HepG2 (cell line): ENCODE results near the gene GPER1. TPM values are rescaled to one million over a fixed set of nuclear protein-coding genes. Genes with fewer than 3 reads are reported as not detected.
A peak's percentile ranks its signal among the peaks of the same experiment; 100 is the strongest.

ENCODE experiments used
- ARID2 ChIP-seq: sonication (generic); formaldehyde crosslinking; IDR thresholded peaks from 2 replicates; pipeline ENCODE4 v1.8.1; 2022; ENCODE audit warnings: mild to moderate bottlenecking, missing genetic modification reagents, borderline replicate concordance
- BCL6 ChIP-seq: IDR thresholded peaks from 2 replicates; pipeline ENCODE4 v1.6.1; 2016; ENCODE audit warnings: missing genetic modification reagents, missing compliant biosample characterization
- CERS6 ChIP-seq: sonication (generic); formaldehyde crosslinking; IDR thresholded peaks from 2 replicates; pipeline ENCODE4 v1.5.0; 2020; ENCODE audit warnings: missing genetic modification reagents
- DNMT1 ChIP-seq: sonication (generic); formaldehyde crosslinking; IDR thresholded peaks from 2 replicates; pipeline ENCODE4 v1.5.1; 2020; ENCODE audit warnings: mild to moderate bottlenecking, missing genetic modification reagents
- GATA4 ChIP-seq: sonication (generic); IDR thresholded peaks from 2 replicates; pipeline ENCODE4 v1.6.1; 2016; ENCODE audit warnings: antibody characterized with exemption, low read depth, borderline replicate concordance
- KLF15 ChIP-seq: sonication (generic); formaldehyde crosslinking; IDR thresholded peaks from 2 replicates; pipeline ENCODE4 v1.8.1; 2023; ENCODE audit warnings: borderline replicate concordance, mild to moderate bottlenecking, inconsistent platforms, missing genetic modification reagents, mixed read lengths
- MIXL1 ChIP-seq: IDR thresholded peaks from 2 replicates; pipeline ENCODE4 v1.6.1; 2016
- PAX8 ChIP-seq: sonication (generic); formaldehyde crosslinking; IDR thresholded peaks from 2 replicates; pipeline ENCODE4 v1.8.0; 2022; ENCODE audit warnings: mild to moderate bottlenecking, missing genetic modification reagents, borderline replicate concordance
- PHF8 ChIP-seq: sonication (generic); formaldehyde crosslinking; IDR thresholded peaks from 2 replicates; pipeline ENCODE4 v1.5.0; 2020; ENCODE audit warnings: missing genetic modification reagents
- RFX1 ChIP-seq: fragments of 450-650 bp; IDR thresholded peaks from 2 replicates; pipeline ENCODE4 v1.6.1; 2017
- SMC3 ChIP-seq: IDR thresholded peaks from 2 replicates; pipeline ENCODE4 v1.6.1; 2011; ENCODE audit warnings: low read length, improper control_type of control experiment
- SP2 ChIP-seq: sonication (generic); formaldehyde crosslinking; IDR thresholded peaks from 2 replicates; pipeline ENCODE4 v1.5.1; 2020; ENCODE audit warnings: mild to moderate bottlenecking, missing genetic modification reagents
- TBX2 ChIP-seq: sonication (generic); formaldehyde crosslinking; IDR thresholded peaks from 2 replicates; pipeline ENCODE4 v1.5.0; 2020; ENCODE audit warnings: missing genetic modification reagents, mild to moderate bottlenecking, borderline replicate concordance
- TCF12 ChIP-seq, 2 experiments: fragments of 450-650 bp in 1 of 2; sonication (generic) in 1 of 2; formaldehyde crosslinking in 1 of 2; IDR thresholded peaks; 2 replicates each; pipeline versions ENCODE4 v1.6.1 to v1.8.0; 2017 to 2022; ENCODE audit warnings: antibody characterized with exemption in 1 of 2, mild to moderate bottlenecking in 1 of 2, missing genetic modification reagents in 1 of 2, moderate library complexity in 1 of 2
- TCF7L2 ChIP-seq: IDR thresholded peaks from 2 replicates; pipeline ENCODE4 v1.6.1; 2011; ENCODE audit warnings: mild to moderate bottlenecking, low read depth, low read length, moderate library complexity
- UBTF ChIP-seq: sonication (generic); formaldehyde crosslinking; IDR thresholded peaks from 2 replicates; pipeline ENCODE4 v1.4.0; 2020; ENCODE audit warnings: mild to moderate bottlenecking, missing genetic modification reagents
- XBP1 ChIP-seq: sonication (generic); formaldehyde crosslinking; IDR thresholded peaks from 2 replicates; pipeline ENCODE4 v1.5.0; 2020; ENCODE audit warnings: missing genetic modification reagents
- ZNF143 ChIP-seq: sonication (generic); formaldehyde crosslinking; IDR thresholded peaks from 2 replicates; pipeline ENCODE4 v1.4.0; 2020; ENCODE audit warnings: missing genetic modification reagents
- ZNF224 ChIP-seq: sonication (generic); formaldehyde crosslinking; IDR thresholded peaks from 2 replicates; pipeline ENCODE4 v1.5.0; 2020; ENCODE audit warnings: mild to moderate bottlenecking, missing genetic modification reagents
- ZNF281 ChIP-seq: sonication (generic); formaldehyde crosslinking; IDR thresholded peaks from 2 replicates; pipeline ENCODE4 v1.4.0; 2020; ENCODE audit warnings: missing genetic modification reagents, borderline replicate concordance
- ZNF350 ChIP-seq: sonication (generic); formaldehyde crosslinking; IDR thresholded peaks from 2 replicates; pipeline ENCODE4 v1.4.0; 2020; ENCODE audit warnings: mild to moderate bottlenecking, low read depth, missing genetic modification reagents, borderline replicate concordance
- ZNF382 ChIP-seq: sonication (generic); formaldehyde crosslinking; IDR thresholded peaks from 2 replicates; pipeline ENCODE4 v1.5.0; 2020; ENCODE audit warnings: missing genetic modification reagents, mild to moderate bottlenecking, borderline replicate concordance
- ZNF496 ChIP-seq: sonication (generic); formaldehyde crosslinking; IDR thresholded peaks from 2 replicates; pipeline ENCODE4 v1.8.1; 2023; ENCODE audit warnings: mild to moderate bottlenecking, moderate library complexity, missing genetic modification reagents; ENCODE audit not compliant: insufficient replicate concordance
- ZNF572 ChIP-seq: sonication (generic); formaldehyde crosslinking; IDR thresholded peaks from 2 replicates; pipeline ENCODE4 v1.5.1; 2020; ENCODE audit warnings: mild to moderate bottlenecking, missing genetic modification reagents
- ZNF674 ChIP-seq: sonication (generic); formaldehyde crosslinking; IDR thresholded peaks from 2 replicates; pipeline ENCODE4 v1.5.0; 2020; ENCODE audit warnings: low read depth, mild to moderate bottlenecking, missing genetic modification reagents
- ZNF678 ChIP-seq: sonication (generic); formaldehyde crosslinking; IDR thresholded peaks from 2 replicates; pipeline ENCODE4 v1.4.0; 2020; ENCODE audit warnings: mild to moderate bottlenecking, missing genetic modification reagents
- polyA plus RNA-seq, 8 experiments: library from polyadenylated mRNA; depleted of rRNA in 3 of 8; stranded (reverse) in 7 of 8; unstranded in 1 of 8; fragments of >200 nt; fragmentation: Illumina TruSeq in 4 of 8; extraction: Trizol in 4 of 8; gene quantifications; 2 replicates each; pipeline versions ENCODE4 v1.2.1 to v1.2.3, GENCODE V29; 2011 to 2016; ENCODE audit warnings: low read depth in 4 of 8, missing spikeins in 1 of 8, mixed read lengths in 1 of 8; ENCODE audit not compliant: insufficient read depth in 1 of 8
- total RNA-seq, 5 experiments: library from RNA; depleted of rRNA; stranded (reverse); fragments of >200 nt; fragmentation: Illumina TruSeq; extraction: Trizol; gene quantifications; 2 replicates each; pipeline ENCODE4 v1.2.3, GENCODE V29; 2016; ENCODE audit warnings: low read depth in 1 of 5

Gene GPER1
- total and polyA plus RNA-seq, 2 of the 13 experiments (the other 11 are each of a cell fraction or from before 2014, with no cell fraction given) = 12.7 to 19.7 TPM

GRCh38 chr7:1092806-1093501 lies 5.0 kb downstream of the GPER1 start (continued):
- TF ChIP-seq ZNF572 (peak; percentile 34; the same call in 1 of the 2 replicates), UBTF (CRISPR knock-in tag) (peak; percentile 83), TCF7L2 (no peak), TBX2 (CRISPR knock-in tag) (peak; percentile 89), ZNF678 (CRISPR knock-in tag) (peak; percentile 84; the same call in 1 of the 2 replicates), ZNF382 (CRISPR knock-in tag) (no peak), KLF15 (no peak), GATA4 (no peak), PAX8 (CRISPR knock-in tag) (no peak), ZNF496 (no peak), ZNF143 (CRISPR knock-in tag) (no peak), ARID2 (CRISPR knock-in tag) (no peak), XBP1 (no peak), ZNF281 (CRISPR knock-in tag) (no peak; the same call in 1 of the 2 replicates), ZNF350 (peak; percentile 71), MIXL1 (CRISPR knock-in tag) (no peak), SP2 (CRISPR knock-in tag) (no peak), PHF8 (CRISPR knock-in tag) (0 out of 2 replicates have a peak, but pooled peaks have one; percentile 25), RFX1 (no peak), ZNF224 (peak; percentile 56; the same call in 1 of the 2 replicates), TCF12 (IDR thresholded peaks at IDR 0.05) (no peak), TCF12 (CRISPR knock-in tag; IDR thresholded peaks at IDR 0.05) (no peak), BCL6 (CRISPR knock-in tag) (peak; percentile 36; the same call in 1 of the 2 replicates), DNMT1 (CRISPR knock-in tag) (0 out of 2 replicates have a peak, but pooled peaks have one; percentile 54), ZNF674 (CRISPR knock-in tag) (no peak), SMC3 (no peak), CERS6 (CRISPR knock-in tag) (no peak)
